GM21381 (cell line): ENCODE results near the gene SFSWAP.
"Not testable (repeated sequence)": the region's sequence is repeated elsewhere in the genome, so short reads cannot be mapped to it uniquely, and the experiment has no call there.

ENCODE experiments used
- ATAC-seq: cut with Tn5 transposase; IDR thresholded peaks from one replicate; pipeline ENCODE4 v1.9.1; 2021; ENCODE audit warnings: mild to moderate bottlenecking, moderate library complexity; ENCODE audit not compliant: unreplicated experiment

Gene SFSWAP

DNA sequence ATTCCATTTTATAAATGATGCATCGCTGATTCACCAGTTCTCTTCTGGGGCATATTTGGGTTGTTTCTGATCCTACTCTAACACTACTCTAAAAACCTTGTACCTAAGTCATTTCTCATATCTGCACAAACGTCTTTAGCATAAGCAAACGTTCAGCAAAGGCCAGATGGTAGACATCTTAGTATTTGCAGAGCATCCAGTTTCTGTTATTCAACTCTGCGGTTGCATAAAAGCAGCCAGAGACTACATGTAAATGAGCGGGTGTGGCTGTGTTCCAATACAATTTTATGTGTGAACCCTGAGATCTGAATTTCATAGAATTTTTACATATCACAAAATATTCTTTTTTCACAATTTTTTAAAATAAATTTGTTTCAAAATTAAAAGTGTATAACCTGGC is 94.5 kb downstream of the SFSWAP start:
- no peak for ATAC-seq

GRCh38 chr12:131806674-131807073 is 95.8 kb downstream of the SFSWAP start:
- no peak for ATAC-seq

DNA sequence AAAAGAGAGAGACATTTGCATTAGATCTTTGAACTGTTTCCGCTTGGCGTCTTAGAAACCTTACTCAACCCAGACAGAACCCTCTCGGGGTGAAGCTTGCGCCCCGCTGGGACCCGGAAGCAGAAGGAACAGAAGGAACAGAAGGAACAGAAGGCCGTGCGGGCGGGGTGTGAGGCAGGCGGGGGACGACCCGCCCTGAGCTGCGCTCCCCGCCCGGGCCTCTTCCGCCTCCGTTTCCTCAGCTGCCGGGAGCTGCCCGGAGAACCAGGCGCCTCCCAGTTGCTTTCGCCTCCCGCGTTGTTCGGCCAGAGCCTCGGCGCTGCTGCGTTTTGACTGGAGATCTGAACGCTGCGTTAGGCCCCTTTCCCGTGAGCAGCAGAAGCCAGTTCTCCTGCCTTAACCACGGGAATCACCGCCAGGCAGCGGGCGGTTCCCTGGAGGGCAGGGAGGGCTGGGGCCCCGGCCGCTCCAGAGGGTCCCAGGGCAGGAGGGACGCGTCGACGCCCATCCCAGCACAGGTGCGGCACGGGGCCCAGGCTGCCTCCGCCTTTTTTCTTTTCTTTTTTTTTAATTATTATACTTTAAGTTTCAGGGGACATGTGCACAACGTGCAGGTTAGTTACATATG is 98.0 kb downstream of the SFSWAP start:
- peak; percentile 64 for ATAC-seq

DNA sequence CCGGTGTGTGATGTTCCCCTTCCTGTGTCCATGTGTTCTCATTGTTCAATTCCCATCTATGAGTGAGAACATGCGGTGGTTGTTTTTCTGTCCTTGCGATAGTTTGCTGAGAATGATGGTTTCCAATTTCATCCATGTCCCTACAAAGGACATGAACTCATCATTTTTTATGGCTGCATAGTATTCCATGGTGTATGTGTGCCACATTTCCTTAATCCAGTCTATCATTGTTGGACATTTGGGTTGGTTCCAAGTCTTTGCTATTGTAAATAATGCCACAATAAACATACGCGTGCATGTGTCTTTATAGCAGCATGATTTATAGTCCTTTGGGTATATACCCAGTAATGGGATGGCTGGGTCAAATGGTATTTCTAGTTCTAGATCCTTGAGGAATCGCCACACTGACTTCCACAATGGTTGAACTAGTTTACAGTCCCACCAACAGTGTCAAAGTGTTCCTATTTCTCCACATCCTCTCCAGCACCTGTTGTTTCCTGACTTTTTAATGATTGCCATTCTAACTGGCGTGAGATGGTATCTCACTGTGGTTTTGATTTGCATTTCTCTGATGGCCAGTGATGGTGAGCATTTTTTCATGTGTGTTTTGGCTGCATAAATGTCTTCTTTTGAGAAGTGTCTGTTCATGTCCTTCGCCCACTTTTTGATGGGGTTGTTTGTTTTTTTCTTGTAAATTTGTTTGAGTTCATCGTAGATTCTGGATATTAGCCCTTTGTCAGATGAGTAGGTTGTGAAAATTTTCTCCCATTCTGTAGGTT is 98.8 kb downstream of the SFSWAP start:
- ATAC-seq = not testable (repeated sequence)

- no peak for ATAC-seq
These were observed 99.8 kb downstream of the SFSWAP start for GRCh38 chr12:131810726-131811125.

GRCh38 chr12:131815131-131815530 is 104.2 kb downstream of the SFSWAP start:
- ATAC-seq = no peak

GRCh38 chr12:131816495-131816894 is 105.6 kb downstream of the SFSWAP start:
- no peak for ATAC-seq

DNA sequence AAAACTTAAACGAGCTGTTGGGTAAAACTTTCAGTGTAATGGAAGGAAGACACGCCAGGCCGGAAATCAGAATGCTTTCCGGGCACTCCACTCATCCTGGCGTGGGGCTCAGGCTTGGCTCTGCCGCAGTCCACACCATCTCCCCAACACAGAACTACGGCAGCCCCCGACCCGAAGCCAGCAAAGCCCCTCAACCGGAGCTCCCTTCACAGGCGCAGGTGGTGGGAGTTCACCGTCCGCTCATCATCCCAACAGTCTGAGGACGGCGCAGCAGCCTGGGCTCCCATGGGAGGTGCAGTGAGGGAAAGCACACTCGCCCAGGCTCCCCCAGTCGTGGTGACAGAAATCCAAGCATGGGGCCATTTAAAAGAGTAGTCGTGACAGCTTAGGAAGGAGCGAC is 106.4 kb downstream of the SFSWAP start:
- ATAC-seq = no peak

- no peak for ATAC-seq
These were observed 108.1 kb downstream of the SFSWAP start for GRCh38 chr12:131818821-131819585.

DNA sequence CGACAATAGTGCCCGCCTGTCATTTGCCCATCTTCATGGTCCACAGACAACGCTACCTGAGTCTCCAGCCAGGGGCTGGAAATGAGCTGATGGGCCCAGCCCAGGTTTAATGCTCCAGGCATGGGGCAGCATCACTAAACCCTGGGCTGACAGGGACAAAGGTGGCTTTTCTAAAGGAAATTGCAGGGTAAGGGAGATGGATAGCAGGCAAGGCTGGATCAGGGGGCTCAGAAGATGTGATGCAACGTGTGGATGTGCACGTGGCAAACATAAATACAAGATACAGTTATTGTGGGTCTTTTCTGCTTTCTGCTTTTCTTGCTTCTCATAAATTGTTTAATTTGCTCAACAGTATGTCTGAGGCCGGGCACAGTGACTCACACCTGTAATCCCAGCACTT is 113.6 kb downstream of the SFSWAP start:
- ATAC-seq = no peak

DNA sequence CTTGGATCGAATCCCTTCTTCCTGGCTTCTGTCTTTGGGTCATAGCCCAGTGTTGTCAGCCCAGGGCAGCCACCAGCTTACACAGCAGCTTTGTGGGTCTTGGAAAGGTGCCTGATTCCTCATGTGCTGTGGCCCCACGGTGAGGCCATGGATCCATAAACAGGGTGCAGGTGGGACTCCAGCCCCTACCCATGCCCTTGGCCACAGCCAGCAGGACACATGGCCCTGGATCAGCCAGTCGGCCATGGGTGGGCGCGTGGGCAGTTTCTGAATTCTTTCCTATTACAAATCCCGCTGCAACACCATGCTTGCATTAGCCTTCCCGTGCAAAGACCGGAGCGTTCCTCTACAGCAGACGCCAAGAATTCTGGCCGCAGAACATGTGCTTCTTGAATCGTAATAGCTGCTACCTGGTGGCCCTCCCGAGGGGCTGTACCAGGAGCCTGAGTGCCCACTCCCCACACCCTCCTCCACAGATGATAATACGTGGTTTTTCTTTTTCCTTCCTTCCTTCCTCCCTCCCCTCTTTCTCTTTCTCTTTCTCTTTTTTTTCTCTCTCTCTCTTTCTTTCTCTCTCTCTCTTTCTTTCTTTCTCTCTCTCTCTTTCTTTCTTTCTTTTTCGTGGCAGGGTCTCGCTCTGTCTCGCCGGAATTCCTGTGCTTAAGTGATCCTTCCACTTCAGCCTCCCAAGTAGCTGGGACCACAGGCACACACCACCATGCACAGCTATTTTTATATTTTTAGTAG is 114.4 kb downstream of the SFSWAP start:
- no peak for ATAC-seq

GRCh38 chr12:131826097-131826928 is 115.4 kb downstream of the SFSWAP start:
- no peak for ATAC-seq

GRCh38 chr12:131827961-131828534 is 117.2 kb downstream of the SFSWAP start, which contains the start of gene MMP17:
Gene MMP17, plus strand, starts transcription at chr12:131828393. Its CDS starts 102 bp downstream, at chr12:131828495.
- peak; percentile 56 for ATAC-seq

GRCh38 chr12:131828671-131829355 is 117.9 kb downstream of the SFSWAP start:
- ATAC-seq = peak; percentile 2

DNA sequence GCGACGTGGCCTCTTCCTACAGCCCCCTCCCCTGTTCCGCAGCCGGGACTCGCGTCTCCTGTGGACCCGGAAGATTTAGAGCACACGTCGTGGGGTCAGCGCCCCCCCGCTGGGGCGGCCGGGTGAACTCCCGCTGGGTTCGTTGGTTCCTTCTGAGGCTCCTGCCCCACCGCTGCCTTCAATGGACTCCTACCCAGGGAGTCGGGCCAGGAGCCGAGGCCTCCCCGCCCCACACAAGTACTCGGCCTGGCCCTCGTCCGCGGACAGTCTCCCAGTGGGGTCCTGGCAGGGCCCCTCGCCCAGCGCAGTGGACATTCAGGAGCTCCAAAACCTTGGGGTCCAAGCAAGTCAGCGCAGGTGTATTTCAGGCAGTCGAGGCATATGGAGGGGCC is 118.5 kb downstream of the SFSWAP start:
- ATAC-seq = no peak

- no peak for ATAC-seq
These were observed 119.0 kb downstream of the SFSWAP start for GRCh38 chr12:131829791-131830334.

- peak; percentile 33 for ATAC-seq
These were observed 119.5 kb downstream of the SFSWAP start for GRCh38 chr12:131830335-131830913.

- no peak for ATAC-seq
These were observed 120.2 kb downstream of the SFSWAP start for GRCh38 chr12:131830914-131831571.
